Karpas-422 (cell line): ENCODE data around the gene IL10RA. TPM values are rescaled to one million over a fixed set of nuclear protein-coding genes. Genes with fewer than 3 reads are reported as not detected.
"Not testable (repeated sequence)": the region's sequence is repeated elsewhere in the genome, so short reads cannot be mapped to it uniquely, and the experiment has no call there.

Source experiments
- DNase-seq: peaks from one replicate; pipeline ENCODE4 v3.0.0-alpha.2; 2015
- H2AFZ ChIP-seq: fragments of 200-600 bp; sonication (generic); 2 replicates; pipeline ENCODE4 v1.6.1; 2014; ENCODE audit warnings: antibody characterized with exemption, low read length, mixed read lengths
- H3K27ac ChIP-seq: fragments of 200-600 bp; sonication (generic); 2 replicates; pipeline ENCODE4 v1.5.1; 2014; ENCODE audit warnings: mild to moderate bottlenecking, low read length, moderate library complexity
- H3K27me3 ChIP-seq: fragments of 200-600 bp; sonication (generic); 2 replicates; pipeline ENCODE4 v1.6.1; 2014; ENCODE audit warnings: low read length, mixed read lengths
- H3K36me3 ChIP-seq: fragments of 200-600 bp; sonication (generic); 2 replicates; pipeline ENCODE4 v1.6.1; 2014; ENCODE audit warnings: low read length, mixed read lengths; ENCODE audit not compliant: insufficient read depth
- H3K4me1 ChIP-seq: fragments of 200-600 bp; sonication (generic); 2 replicates; pipeline ENCODE4 v1.6.1; 2014; ENCODE audit warnings: mild to moderate bottlenecking, low read length, mixed read lengths
- H3K4me2 ChIP-seq: fragments of 200-600 bp; sonication (generic); 2 replicates; pipeline ENCODE4 v1.6.1; 2014; ENCODE audit warnings: low read length, low read depth, mild to moderate bottlenecking; ENCODE audit not compliant: poor library complexity, severe bottlenecking
- H3K4me3 ChIP-seq: fragments of 200-600 bp; sonication (generic); 2 replicates; pipeline ENCODE4 v1.5.1; 2014; ENCODE audit warnings: mild to moderate bottlenecking, antibody characterized with exemption, low read length, mixed read lengths
- H3K79me2 ChIP-seq: fragments of 200-600 bp; sonication (generic); 2 replicates; pipeline ENCODE4 v1.6.1; 2014; ENCODE audit warnings: mild to moderate bottlenecking, low read length, mixed read lengths
- H3K9ac ChIP-seq: fragments of 200-600 bp; sonication (generic); 2 replicates; pipeline ENCODE4 v1.6.0; 2014; ENCODE audit warnings: low read length
- H3K9me2 ChIP-seq: fragments of 200-600 bp; sonication (generic), shearing (Covaris generic); replicated peaks from 2 replicates; pipeline ENCODE4 v1.6.0; 2014; ENCODE audit warnings: mild to moderate bottlenecking, low read length, moderate library complexity; ENCODE audit not compliant: insufficient read depth
- H3K9me3 ChIP-seq: fragments of 300-700, 200-600 bp; sonication (generic); 2 replicates; pipeline ENCODE4 v1.6.1; 2014; ENCODE audit warnings: low read length, mixed read lengths
- H4K20me1 ChIP-seq: fragments of 200-600 bp; sonication (generic); 2 replicates; pipeline ENCODE4 v1.6.1; 2014; ENCODE audit warnings: mild to moderate bottlenecking, antibody characterized with exemption, low read length, low read depth; ENCODE audit not compliant: insufficient read depth
- total RNA-seq: library from RNA; depleted of rRNA; stranded (reverse); fragments of >200 nt; shearing (Covaris generic); gene quantifications from 2 replicates; pipeline ENCODE4 v1.2.3, GENCODE V29; 2014; ENCODE audit warnings: low replicate concordance

IL10RA gene
- total RNA-seq, 1 experiment from 2014 or later = 25.5 TPM

DNA sequence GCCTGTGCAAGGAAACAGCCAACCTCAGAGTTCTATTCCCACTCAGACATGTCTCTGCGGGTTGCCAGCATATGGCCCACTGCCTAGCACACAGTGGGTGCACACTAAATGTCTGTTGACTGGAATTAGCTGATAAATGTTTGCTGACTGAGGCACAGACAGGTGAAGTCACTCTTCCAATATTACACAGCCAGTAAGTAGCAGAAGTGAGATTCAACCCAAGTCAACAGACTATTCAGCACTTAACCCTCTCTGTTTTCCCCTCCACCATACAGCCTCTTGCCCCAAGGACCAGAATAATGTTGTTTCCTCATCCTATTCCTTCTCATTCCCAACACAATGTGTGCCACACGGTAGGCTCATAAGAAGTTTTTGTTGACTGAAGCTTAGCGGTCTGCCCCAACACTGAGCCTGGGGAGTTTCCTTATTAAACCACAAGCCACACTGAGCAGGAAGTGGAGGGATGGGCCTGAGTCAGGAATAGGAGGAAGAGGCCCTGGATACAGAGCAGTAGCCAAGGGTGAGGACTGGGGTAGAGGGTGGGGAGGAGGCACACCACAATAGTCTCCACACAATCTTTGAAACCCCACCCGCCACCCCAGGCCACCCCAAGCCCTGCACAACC, 15.7 kb upstream of the IL10RA start:
- Histone ChIP-seq H3K27me3 (no peaks in the 10 kb centered on the region), H3K79me2 (no peaks in the 10 kb centered on the region), H3K9me2 (no peaks in the 10 kb centered on the region), H2AFZ (no peak overlapping the region), H3K4me1 (no peaks in the 10 kb centered on the region), H3K27ac (no peak overlapping the region), H4K20me1 (no peaks in the 10 kb centered on the region), H3K4me2 (no peak overlapping the region), H3K36me3 (no peaks in the 10 kb centered on the region), H3K9ac (no peak overlapping the region), H3K4me3 (no peak overlapping the region), H3K9me3 (no peaks in the 10 kb centered on the region)
- DNase-seq = no peak

DNA sequence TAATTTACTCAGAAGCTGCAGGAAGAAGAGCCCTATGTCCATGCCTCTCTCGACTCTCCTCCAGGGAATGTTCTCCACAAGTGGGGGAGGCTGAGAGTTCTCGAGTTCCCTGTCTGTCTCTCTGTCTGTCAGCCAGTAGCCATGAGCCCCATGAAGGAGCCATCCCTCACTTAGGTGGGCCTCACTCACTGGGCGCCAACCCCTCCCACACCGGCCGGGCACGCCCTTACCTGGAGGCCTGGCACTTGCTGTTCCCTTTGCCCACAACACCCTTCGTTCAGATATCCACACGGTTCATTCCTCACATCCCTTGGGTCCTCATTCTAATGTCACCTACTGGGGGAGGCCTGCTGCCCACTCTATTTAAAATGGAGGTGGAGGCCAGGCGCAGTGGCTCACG, 14.2 kb upstream of the IL10RA start:
- Histone ChIP-seq H3K27me3 (no peaks in the 10 kb centered on the region), H3K4me2 (no peak overlapping the region), H3K4me1 (no peaks in the 10 kb centered on the region), H4K20me1 (no peaks in the 10 kb centered on the region), H3K4me3 (no peak overlapping the region), H3K9ac (no peak overlapping the region), H3K36me3 (no peaks in the 10 kb centered on the region), H3K79me2 (no peaks in the 10 kb centered on the region), H2AFZ (no peak overlapping the region), H3K9me3 (no peaks in the 10 kb centered on the region), H3K27ac (no peak overlapping the region), H3K9me2 (no peaks in the 10 kb centered on the region)
- DNase-seq = no peak

DNA sequence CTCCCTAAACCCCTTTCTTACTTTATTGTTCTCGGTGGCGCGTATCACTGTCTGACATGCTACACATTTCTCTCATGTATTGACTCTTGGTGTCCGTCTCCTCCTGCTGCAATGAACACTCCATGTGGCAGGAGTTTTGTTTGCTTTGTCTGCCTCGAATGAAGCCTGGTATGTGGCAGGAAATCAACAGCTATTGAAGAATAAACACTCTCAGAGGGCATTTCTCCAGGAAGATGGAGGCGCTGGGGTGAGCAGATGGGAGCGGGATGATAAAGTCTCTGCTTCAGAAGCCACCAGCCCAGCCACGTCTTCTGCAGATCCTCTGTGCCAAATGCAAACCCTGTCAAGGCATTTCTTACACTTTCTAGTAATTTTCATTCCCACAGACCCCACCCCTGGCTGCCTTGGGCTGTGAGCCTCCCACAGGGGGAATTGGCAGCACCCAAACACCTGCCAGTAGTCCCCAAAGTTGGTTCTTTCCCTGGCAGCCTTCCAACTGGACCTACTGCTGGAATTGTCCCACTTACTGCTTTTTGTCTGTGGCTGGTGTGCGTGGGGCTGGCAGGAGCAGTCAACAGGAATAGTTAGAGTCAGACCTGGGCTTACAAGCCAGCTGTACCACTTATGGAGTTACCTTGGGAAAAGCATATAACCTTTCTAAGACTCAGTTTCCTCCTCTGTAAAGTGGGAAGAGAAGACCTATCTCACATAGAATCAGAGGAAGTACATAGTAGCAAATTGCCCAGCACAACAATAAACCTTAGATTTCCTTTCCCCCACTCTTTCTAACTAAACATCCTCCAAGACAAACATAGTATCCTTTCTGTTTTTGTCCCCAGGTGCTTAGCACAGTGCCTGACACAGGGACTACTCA, 13.3 kb upstream of the IL10RA start:
- H3K9me3 ChIP-seq = no peaks in the 10 kb centered on the region
- no peak overlapping the region for H3K4me2 ChIP-seq
- DNase-seq = no peak
- H3K9me2 ChIP-seq = no peaks in the 10 kb centered on the region
- H3K9ac ChIP-seq = no peak overlapping the region
- no peak overlapping the region for H3K4me3 ChIP-seq
- no peak overlapping the region for H2AFZ ChIP-seq
- H3K4me1 ChIP-seq = no peaks in the 10 kb centered on the region
- H3K27ac ChIP-seq = no peak overlapping the region
- H3K79me2 ChIP-seq = no peaks in the 10 kb centered on the region
- H3K36me3 ChIP-seq = no peaks in the 10 kb centered on the region
- H4K20me1 ChIP-seq = no peaks in the 10 kb centered on the region
- no peaks in the 10 kb centered on the region for H3K27me3 ChIP-seq

DNA sequence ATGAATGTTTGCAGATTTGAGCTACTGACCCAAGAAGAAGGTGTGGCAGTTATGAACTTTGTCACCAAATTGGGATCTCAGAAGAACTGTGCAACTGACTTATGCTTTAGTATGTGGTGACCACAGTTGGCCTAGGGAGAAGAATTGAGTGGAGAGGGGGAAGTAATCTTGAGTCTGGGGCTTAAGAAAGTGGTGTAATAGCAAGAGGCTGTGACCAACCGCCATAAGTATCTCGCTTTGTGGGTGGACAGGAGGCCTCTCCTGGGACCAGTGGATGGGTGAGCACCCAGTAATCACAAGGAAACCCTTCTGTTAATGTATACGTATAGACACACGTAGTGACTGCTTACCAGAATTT, 12.7 kb upstream of the IL10RA start:
- H3K4me1 ChIP-seq = no peaks in the 10 kb centered on the region

DNA sequence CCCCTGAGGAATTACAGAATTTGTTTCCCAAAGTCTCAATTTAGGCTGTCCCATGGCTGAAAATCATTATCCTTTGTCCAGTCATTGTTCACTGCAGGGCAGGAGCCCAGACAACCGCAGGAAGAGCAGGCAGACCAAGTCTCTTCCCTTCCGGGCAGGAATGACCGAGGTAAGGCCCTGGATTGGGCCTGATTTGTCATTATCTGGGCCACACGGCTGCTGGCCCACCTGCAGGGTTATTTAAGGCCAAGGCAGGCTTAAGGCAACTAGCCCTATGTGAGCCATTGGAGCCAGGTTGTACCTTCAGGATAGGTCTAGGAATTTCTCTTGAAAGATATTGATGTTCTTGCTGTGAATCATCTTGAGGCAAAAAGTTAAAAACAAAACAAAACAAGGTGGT, 9.7 kb upstream of the IL10RA start:
- Histone ChIP-seq H3K27me3 (no peaks in the 10 kb centered on the region), H3K9me3 (no peaks in the 10 kb centered on the region), H3K79me2 (no peaks in the 10 kb centered on the region), H3K9ac (no peak overlapping the region), H2AFZ (no peak overlapping the region), H3K9me2 (no peaks in the 10 kb centered on the region), H3K27ac (no peak overlapping the region), H3K36me3 (no peaks in the 10 kb centered on the region), H3K4me2 (no peak overlapping the region), H3K4me1 (peaks cover 15% of the 10 kb centered on the region), H4K20me1 (no peaks in the 10 kb centered on the region), H3K4me3 (no peak overlapping the region)
- no peak for DNase-seq

More for the DNA sequence above, 12.7 kb upstream of the IL10RA start:
- Histone ChIP-seq H3K9me3 (no peaks in the 10 kb centered on the region), H3K4me3 (no peak overlapping the region), H3K79me2 (no peaks in the 10 kb centered on the region), H2AFZ (no peak overlapping the region), H3K27ac (no peak overlapping the region), H3K27me3 (no peaks in the 10 kb centered on the region), H3K9ac (no peak overlapping the region), H3K36me3 (no peaks in the 10 kb centered on the region), H4K20me1 (no peaks in the 10 kb centered on the region), H3K9me2 (no peaks in the 10 kb centered on the region), H3K4me2 (no peak overlapping the region)
- no peak for DNase-seq

GRCh38 chr11:117977029-117977428, 9.2 kb upstream of the IL10RA start:
- Histone ChIP-seq H3K27me3 (no peaks in the 10 kb centered on the region), H3K9me2 (no peaks in the 10 kb centered on the region), H3K4me3 (no peak overlapping the region), H2AFZ (no peak overlapping the region), H3K9ac (no peak overlapping the region), H3K27ac (no peak overlapping the region), H3K4me2 (no peak overlapping the region), H3K79me2 (no peaks in the 10 kb centered on the region), H3K4me1 (peaks cover 15% of the 10 kb centered on the region), H3K36me3 (no peaks in the 10 kb centered on the region), H4K20me1 (no peaks in the 10 kb centered on the region), H3K9me3 (no peaks in the 10 kb centered on the region)
- no peak for DNase-seq

- not testable (repeated sequence) for H3K9ac ChIP-seq, H4K20me1 ChIP-seq, H2AFZ ChIP-seq, H3K36me3 ChIP-seq, H3K4me3 ChIP-seq, H3K27ac ChIP-seq, H3K4me2 ChIP-seq, H3K79me2 ChIP-seq, DNase-seq, H3K9me3 ChIP-seq, H3K27me3 ChIP-seq, H3K9me2 ChIP-seq
- peaks cover 15% of the 10 kb centered on the region for H3K4me1 ChIP-seq
Measured at GRCh38 chr11:117977612-117978264, 8.5 kb upstream of the IL10RA start.

- H3K4me3 ChIP-seq, H3K9me3 ChIP-seq, H3K36me3 ChIP-seq, H3K9me2 ChIP-seq, H3K4me2 ChIP-seq, H3K27me3 ChIP-seq, H2AFZ ChIP-seq, H4K20me1 ChIP-seq, H3K9ac ChIP-seq, H3K79me2 ChIP-seq, DNase-seq, H3K27ac ChIP-seq: not testable (repeated sequence)
- H3K4me1 ChIP-seq = peaks cover 15% of the 10 kb centered on the region
Measured at GRCh38 chr11:117978291-117978910, 7.8 kb upstream of the IL10RA start.
